Spleen (tissue), 7 donors: ENCODE measurements around the gene EML2.

Experiments used
- POLR2A ChIP-seq, 3 donors: fragments of 450-650 bp; IDR thresholded peaks; one replicate each; pipeline ENCODE4 v1.5.1; 2017; ENCODE audit warnings: antibody characterized with exemption in 3 of 3, mild to moderate bottlenecking in 1 of 3
- POLR2AphosphoS5 ChIP-seq, 3 donors: sonication (generic); formaldehyde crosslinking; IDR thresholded peaks; one replicate each; pipeline ENCODE4 v1.5.1; 2017; ENCODE audit warnings: antibody characterized with exemption in 3 of 3
- TF ChIP-seq, protein P1 (sequence below), 11 experiments: fragments of 200-600 bp in 7 of 11; fragments of 450-650 bp in 4 of 11; sonication (generic) in 4 of 11; IDR thresholded peaks in 8 of 11; conservative IDR thresholded peaks in 3 of 11; 1 replicate in 7 of 11; 2 replicates in 4 of 11; pipeline versions ENCODE4 v1.4.0 to v1.8.0; 2016 to 2021; ENCODE audit warnings: antibody characterized with exemption in 11 of 11, inconsistent platforms in 4 of 11, mild to moderate bottlenecking in 1 of 11
- donor health status: DM: no; HTN: no; CAD: no; lungs with moderate emphysema.
- donor health status: DM: no; HTN: no; CAD: no.
- donor health status: DM: no; HTN: no; CAD: no.

GRCh38 chr19:45670670-45671453, 31.7 kb upstream of the EML2 start:
- TF ChIP-seq POLR2A (IDR thresholded peaks at IDR 0.05) (no peak), POLR2AphosphoS5 (IDR thresholded peaks at IDR 0.05) (no peak)
- TF ChIP-seq, protein P1, sequence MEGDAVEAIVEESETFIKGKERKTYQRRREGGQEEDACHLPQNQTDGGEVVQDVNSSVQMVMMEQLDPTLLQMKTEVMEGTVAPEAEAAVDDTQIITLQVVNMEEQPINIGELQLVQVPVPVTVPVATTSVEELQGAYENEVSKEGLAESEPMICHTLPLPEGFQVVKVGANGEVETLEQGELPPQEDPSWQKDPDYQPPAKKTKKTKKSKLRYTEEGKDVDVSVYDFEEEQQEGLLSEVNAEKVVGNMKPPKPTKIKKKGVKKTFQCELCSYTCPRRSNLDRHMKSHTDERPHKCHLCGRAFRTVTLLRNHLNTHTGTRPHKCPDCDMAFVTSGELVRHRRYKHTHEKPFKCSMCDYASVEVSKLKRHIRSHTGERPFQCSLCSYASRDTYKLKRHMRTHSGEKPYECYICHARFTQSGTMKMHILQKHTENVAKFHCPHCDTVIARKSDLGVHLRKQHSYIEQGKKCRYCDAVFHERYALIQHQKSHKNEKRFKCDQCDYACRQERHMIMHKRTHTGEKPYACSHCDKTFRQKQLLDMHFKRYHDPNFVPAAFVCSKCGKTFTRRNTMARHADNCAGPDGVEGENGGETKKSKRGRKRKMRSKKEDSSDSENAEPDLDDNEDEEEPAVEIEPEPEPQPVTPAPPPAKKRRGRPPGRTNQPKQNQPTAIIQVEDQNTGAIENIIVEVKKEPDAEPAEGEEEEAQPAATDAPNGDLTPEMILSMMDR (IDR thresholded peaks at IDR 0.05 in 8 of 11, conservative IDR thresholded peaks at IDR 0.05 in 3 of 11): no peak
